Effector memory CD8-positive, alpha-beta T cell (primary cell): ENCODE measurements around the gene GABRB1.

Source experiments
- ATAC-seq: fragments of 150-1000 bp; cut with Tn5 transposase; replicated peaks from 2 replicates; pipeline ENCODE4 v1.10.0; 2021; ENCODE audit warnings: mild to moderate bottlenecking, moderate library complexity
- DNase-seq, 3 experiments: peaks; one replicate each; pipeline ENCODE4 v3.0.0; 2021
- H3K27ac Mint-ChIP-seq, 2 donors: one replicate each; pipeline ENCODE4 v1.8.0; 2022; ENCODE audit warnings: mild to moderate bottlenecking in 2 of 2, mixed read lengths in 2 of 2, moderate library complexity in 2 of 2
- H3K27me3 Mint-ChIP-seq, 2 donors: one replicate each; pipeline ENCODE4 v1.8.0; 2022; ENCODE audit warnings: mixed read lengths in 2 of 2
- H3K36me3 Mint-ChIP-seq: one replicate; pipeline ENCODE4 v1.8.0; 2022; ENCODE audit warnings: mild to moderate bottlenecking, moderate library complexity, mixed read lengths; ENCODE audit not compliant: insufficient read depth
- H3K4me1 Mint-ChIP-seq, 2 donors: one replicate each; pipeline ENCODE4 v1.8.0; 2022; ENCODE audit warnings: low read depth in 2 of 2, mixed read lengths in 2 of 2
- H3K4me3 Mint-ChIP-seq, 2 donors: one replicate each; pipeline ENCODE4 v1.8.0; 2022; ENCODE audit warnings: mild to moderate bottlenecking in 2 of 2, mixed read lengths in 2 of 2, moderate library complexity in 2 of 2
- H3K9me3 Mint-ChIP-seq, 2 donors: one replicate each; pipeline ENCODE4 v1.8.0; 2022; ENCODE audit warnings: mixed read lengths in 2 of 2

The GABRB1 gene

DNA sequence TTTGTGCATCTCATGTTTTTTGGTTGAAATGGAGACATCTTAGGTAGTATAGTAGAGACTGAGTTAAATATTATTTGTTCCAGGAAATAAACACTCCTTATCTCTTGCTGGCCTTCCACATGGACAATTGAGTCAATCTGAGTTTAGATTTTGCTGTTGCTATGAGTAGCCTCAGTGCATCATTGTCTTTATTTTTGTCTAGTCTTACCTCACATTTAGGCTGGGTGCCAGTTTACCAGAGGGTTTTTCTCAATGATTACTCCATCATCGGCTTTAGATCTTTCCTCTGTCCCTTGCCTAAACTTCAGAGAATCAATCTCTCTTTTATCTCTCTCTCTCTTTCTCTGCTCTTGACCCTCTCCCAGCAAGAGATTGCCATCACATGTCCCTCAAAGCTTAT, 73.6 kb downstream of the GABRB1 start:
- no peaks in the 10 kb centered on the region for H3K4me1 Mint-ChIP-seq
- no peaks in the 10 kb centered on the region for H3K36me3 Mint-ChIP-seq
- H3K4me3 Mint-ChIP-seq = no peak overlapping the region
- peaks cover 0 to 8% of the 10 kb centered on the region in 2 donors for H3K27me3 Mint-ChIP-seq
- ATAC-seq = no peak
- no peak for DNase-seq
- H3K9me3 Mint-ChIP-seq = no peaks in the 10 kb centered on the region
- no peak overlapping the region for H3K27ac Mint-ChIP-seq

DNA sequence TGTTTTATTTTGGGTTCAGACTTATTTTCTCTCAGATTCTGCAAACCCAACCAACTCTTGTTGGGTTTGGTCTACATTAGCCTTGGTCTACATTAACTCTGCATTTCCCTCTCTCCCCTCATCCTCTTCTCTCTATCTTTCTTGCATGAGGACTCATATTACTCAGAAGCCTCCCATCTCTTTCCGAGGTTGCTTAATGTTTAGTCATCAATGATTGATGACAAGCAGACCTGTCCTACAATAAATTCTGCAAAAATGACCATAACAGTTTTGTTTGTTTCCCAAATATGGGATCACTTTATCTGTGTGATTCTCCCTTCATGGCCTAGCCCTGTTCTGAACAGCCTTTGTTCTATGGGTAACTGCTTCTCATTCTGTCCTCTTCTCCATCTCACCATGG, 75.2 kb downstream of the GABRB1 start:
- no peaks in the 10 kb centered on the region for H3K9me3 Mint-ChIP-seq

DNA sequence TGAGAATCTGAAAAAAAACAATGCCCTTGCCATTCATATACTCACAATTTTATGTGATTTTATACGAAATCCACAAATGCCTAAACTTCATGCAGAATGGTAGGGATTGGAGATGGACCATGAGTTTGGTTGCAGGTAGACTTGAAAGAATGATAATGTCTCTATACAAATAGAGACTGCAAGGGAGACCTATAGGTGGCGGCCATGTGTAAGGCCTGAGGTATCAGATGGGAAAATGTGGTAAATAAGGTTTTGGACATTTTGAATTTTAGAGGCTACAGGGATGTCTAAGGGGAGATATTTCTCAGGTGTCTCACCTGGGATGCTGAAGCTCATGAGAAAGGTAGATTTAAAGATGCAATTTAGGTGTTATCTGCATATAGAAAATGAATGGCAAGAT, 78.0 kb downstream of the GABRB1 start:
- peaks cover 0 to 14% of the 10 kb centered on the region in 2 donors for H3K27me3 Mint-ChIP-seq
- H3K27ac Mint-ChIP-seq = no peak overlapping the region
- H3K4me1 Mint-ChIP-seq = no peaks in the 10 kb centered on the region
- H3K9me3 Mint-ChIP-seq = no peaks in the 10 kb centered on the region
- no peaks in the 10 kb centered on the region for H3K36me3 Mint-ChIP-seq
- H3K4me3 Mint-ChIP-seq = no peak overlapping the region
- ATAC-seq (no peak), DNase-seq (no peak)

More for the DNA sequence above, 75.2 kb downstream of the GABRB1 start:
- Mint-ChIP-seq H3K27me3 (peaks cover 0 to 8% of the 10 kb centered on the region in 2 donors), H3K27ac (no peak overlapping the region), H3K36me3 (no peaks in the 10 kb centered on the region), H3K4me3 (no peak overlapping the region), H3K4me1 (no peaks in the 10 kb centered on the region)
- no peak for ATAC-seq
- no peak for DNase-seq

DNA sequence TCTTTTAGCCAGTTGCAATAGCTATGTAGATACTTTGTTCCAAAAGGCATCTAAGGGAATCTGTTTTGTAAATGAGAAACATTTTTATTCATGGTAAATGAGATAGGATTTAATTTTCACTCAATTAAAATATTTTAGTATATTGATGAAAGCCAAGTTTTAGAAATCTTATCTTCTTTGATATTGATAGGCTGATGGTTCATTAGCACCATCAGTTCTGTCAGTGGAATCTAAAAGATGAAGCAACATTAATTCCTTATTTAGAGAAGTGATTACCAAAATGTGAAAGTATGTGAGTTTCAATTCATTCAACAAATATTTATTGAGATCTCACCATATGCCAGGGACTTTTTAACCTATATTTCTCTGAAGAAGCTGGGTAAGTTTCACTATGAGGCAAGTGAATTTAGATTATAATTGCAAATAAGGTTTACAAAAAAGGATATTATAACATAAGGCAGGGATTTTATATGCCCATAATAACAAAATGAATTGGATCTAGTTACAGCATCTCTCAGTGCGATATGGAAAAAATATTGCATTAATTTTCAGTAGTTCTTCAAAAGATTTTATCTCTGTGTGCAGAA, 79.3 kb downstream of the GABRB1 start:
- Mint-ChIP-seq H3K27ac (no peak overlapping the region), H3K27me3 (peaks cover 0 to 7% of the 10 kb centered on the region in 2 donors), H3K4me3 (no peak overlapping the region), H3K36me3 (no peaks in the 10 kb centered on the region), H3K9me3 (no peaks in the 10 kb centered on the region), H3K4me1 (no peaks in the 10 kb centered on the region)
- ATAC-seq (no peak), DNase-seq (no peak)

DNA sequence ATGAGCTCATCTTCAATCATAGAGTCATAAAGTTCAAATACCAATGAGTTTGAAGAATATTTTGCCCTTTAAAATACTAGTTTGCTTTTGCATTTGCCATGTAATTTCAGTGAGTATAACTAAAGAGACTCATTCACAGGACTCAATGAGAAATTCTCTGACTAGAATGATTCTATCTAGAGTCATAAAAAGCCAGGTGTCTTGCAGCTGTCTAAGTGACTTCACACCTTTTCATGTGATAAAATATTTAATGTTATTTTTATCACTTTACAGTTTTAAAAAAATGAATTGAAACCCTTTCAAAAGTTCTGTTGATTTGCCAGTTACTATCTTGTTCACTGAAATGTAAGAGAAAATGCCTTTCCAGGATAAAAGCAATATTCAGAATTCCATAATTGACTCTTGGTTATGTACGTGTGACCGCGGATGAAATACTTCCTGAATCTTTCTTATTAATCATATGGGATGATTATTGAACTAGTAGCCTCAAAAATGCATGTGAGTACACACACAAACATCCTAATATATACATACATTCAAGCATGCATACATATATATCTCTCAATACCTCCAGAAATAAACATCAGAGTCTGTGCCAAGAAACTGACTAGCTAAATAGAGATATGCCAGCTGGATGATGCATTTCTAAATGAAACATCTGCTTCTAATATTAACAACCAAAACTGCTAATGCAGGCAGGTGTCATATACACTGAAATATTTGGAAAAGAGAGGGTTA, 87.0 kb downstream of the GABRB1 start:
- Mint-ChIP-seq H3K4me1 (no peaks in the 10 kb centered on the region), H3K36me3 (no peaks in the 10 kb centered on the region), H3K27me3 (peaks cover 15% of the 10 kb centered on the region in 2 donors), H3K4me3 (no peak overlapping the region), H3K9me3 (no peaks in the 10 kb centered on the region), H3K27ac (no peak overlapping the region)
- DNase-seq (no peak), ATAC-seq (no peak)

DNA sequence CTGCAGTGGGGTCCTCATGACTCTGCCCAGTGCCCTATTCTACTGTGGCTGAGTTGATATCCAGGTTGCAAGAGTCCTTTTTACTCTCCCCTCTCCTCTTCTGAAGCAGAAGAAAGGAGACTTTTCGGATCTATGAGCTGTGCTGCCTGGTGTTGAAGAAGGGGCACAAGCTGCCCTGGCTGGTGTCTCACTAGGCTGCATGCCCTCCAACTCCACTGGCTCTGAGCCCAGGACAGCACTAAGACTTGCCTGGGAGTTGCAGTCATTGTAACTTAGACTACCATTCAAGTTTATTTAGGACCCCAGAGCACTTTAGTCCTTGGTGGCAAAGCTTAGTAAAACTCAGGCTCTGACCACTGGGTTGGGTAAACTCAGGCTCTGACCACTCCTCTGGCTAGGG, 89.4 kb downstream of the GABRB1 start:
- H3K27ac Mint-ChIP-seq = no peak overlapping the region
- H3K36me3 Mint-ChIP-seq = no peaks in the 10 kb centered on the region
- H3K27me3 Mint-ChIP-seq = peaks cover 15 to 19% of the 10 kb centered on the region in 2 donors
- no peak for DNase-seq
- no peaks in the 10 kb centered on the region for H3K4me1 Mint-ChIP-seq
- no peaks in the 10 kb centered on the region for H3K9me3 Mint-ChIP-seq
- no peak overlapping the region for H3K4me3 Mint-ChIP-seq
- ATAC-seq = no peak

- H3K36me3 Mint-ChIP-seq = no peaks in the 10 kb centered on the region
- peak; percentile 33 to 46 (median 36) for DNase-seq
Observed at GRCh38 chr4:47122592-47123291, 91.4 kb downstream of the GABRB1 start.

GRCh38 chr4:47128991-47129390, 97.6 kb downstream of the GABRB1 start:
- Mint-ChIP-seq H3K27me3 (peaks cover 0 to 9% of the 10 kb centered on the region in 2 donors), H3K9me3 (no peaks in the 10 kb centered on the region), H3K36me3 (no peaks in the 10 kb centered on the region), H3K4me3 (no peak overlapping the region), H3K27ac (no peak overlapping the region), H3K4me1 (no peaks in the 10 kb centered on the region)
- DNase-seq (no peak), ATAC-seq (no peak)

More at GRCh38 chr4:47122592-47123291, 91.4 kb downstream of the GABRB1 start:
- H3K9me3 Mint-ChIP-seq = no peaks in the 10 kb centered on the region
- H3K27me3 Mint-ChIP-seq = peaks cover 0 to 10% of the 10 kb centered on the region in 2 donors
- H3K27ac Mint-ChIP-seq = no peak overlapping the region
- no peaks in the 10 kb centered on the region for H3K4me1 Mint-ChIP-seq
- no peak overlapping the region for H3K4me3 Mint-ChIP-seq
- ATAC-seq = peak; percentile 66

GRCh38 chr4:47135210-47135609, 103.8 kb downstream of the GABRB1 start:
- H3K9me3 Mint-ChIP-seq = no peaks in the 10 kb centered on the region
- no peaks in the 10 kb centered on the region for H3K4me1 Mint-ChIP-seq
- ATAC-seq = no peak
- peaks cover 0 to 7% of the 10 kb centered on the region in 2 donors for H3K27me3 Mint-ChIP-seq
- no peak for DNase-seq
- H3K36me3 Mint-ChIP-seq = no peaks in the 10 kb centered on the region
- no peak overlapping the region for H3K27ac Mint-ChIP-seq
- H3K4me3 Mint-ChIP-seq = no peak overlapping the region

- Mint-ChIP-seq H3K36me3 (no peaks in the 10 kb centered on the region), H3K9me3 (no peaks in the 10 kb centered on the region), H3K27ac (no peak overlapping the region), H3K27me3 (no peaks in the 10 kb centered on the region), H3K4me1 (no peaks in the 10 kb centered on the region), H3K4me3 (no peak overlapping the region)
- ATAC-seq (no peak), DNase-seq (no peak)
Observed at GRCh38 chr4:47143261-47143660, 111.9 kb downstream of the GABRB1 start.

DNA sequence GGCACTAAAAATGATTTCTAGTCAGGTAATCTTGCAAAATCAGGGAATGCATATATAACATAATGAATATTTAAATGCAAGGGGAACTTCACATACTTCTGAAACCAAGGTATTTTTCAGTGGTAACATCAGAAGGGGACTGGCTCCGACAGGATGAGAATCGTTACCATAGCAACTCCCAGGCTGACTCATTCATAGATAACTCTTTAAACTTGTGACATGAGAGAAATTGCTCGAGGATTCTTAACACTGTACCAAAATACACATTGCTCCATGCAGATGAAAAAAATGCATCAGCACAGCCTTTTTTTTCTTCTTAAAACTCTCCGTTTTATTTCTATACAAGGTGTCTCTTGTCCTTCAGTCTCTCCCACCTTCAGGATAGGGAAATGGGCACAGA, 114.3 kb downstream of the GABRB1 start:
- Mint-ChIP-seq H3K9me3 (no peaks in the 10 kb centered on the region), H3K27ac (no peak overlapping the region), H3K27me3 (no peaks in the 10 kb centered on the region), H3K36me3 (no peaks in the 10 kb centered on the region), H3K4me1 (no peaks in the 10 kb centered on the region), H3K4me3 (no peak overlapping the region)
- no peak for ATAC-seq
- no peak for DNase-seq

GRCh38 chr4:47154816-47155370, 123.5 kb downstream of the GABRB1 start:
- no peaks in the 10 kb centered on the region for H3K9me3 Mint-ChIP-seq
- DNase-seq (no peak), ATAC-seq (no peak)
- H3K27ac Mint-ChIP-seq = no peak overlapping the region
- no peaks in the 10 kb centered on the region for H3K4me1 Mint-ChIP-seq
- no peaks in the 10 kb centered on the region for H3K36me3 Mint-ChIP-seq
- no peak overlapping the region for H3K4me3 Mint-ChIP-seq
- H3K27me3 Mint-ChIP-seq = peaks cover 0 to 6% of the 10 kb centered on the region in 2 donors

DNA sequence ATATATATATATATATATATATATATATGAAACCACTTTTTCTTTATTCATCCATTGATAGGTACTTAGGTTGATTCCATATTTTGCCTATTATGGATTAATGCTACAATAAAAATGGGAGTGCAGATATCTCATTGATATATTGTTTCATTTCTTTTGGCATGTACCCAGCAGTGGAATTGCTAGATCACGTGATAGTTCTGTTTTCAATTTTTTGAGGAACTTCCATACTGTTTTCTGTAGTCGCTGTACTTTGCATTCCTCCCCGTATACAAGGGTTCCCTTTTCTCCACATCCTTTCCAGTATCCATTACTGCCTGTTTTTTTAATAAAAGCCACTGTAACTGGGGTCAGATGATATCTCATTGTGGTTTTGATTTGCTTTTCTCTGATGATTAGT, 124.6 kb downstream of the GABRB1 start:
- Mint-ChIP-seq H3K4me3 (no peak overlapping the region), H3K4me1 (no peaks in the 10 kb centered on the region), H3K36me3 (no peaks in the 10 kb centered on the region), H3K9me3 (no peaks in the 10 kb centered on the region), H3K27ac (no peak overlapping the region), H3K27me3 (peaks cover 0 to 6% of the 10 kb centered on the region in 2 donors)
- DNase-seq (no peak), ATAC-seq (no peak)
